NCI-H1930 (cell line): ENCODE data around the gene CAPN6.

Experiments
- DNase-seq, 2 experiments: peaks; one replicate each; lab custom pipeline; 2025; lab: John Stamatoyannopoulos, UW

CAPN6 gene

DNA sequence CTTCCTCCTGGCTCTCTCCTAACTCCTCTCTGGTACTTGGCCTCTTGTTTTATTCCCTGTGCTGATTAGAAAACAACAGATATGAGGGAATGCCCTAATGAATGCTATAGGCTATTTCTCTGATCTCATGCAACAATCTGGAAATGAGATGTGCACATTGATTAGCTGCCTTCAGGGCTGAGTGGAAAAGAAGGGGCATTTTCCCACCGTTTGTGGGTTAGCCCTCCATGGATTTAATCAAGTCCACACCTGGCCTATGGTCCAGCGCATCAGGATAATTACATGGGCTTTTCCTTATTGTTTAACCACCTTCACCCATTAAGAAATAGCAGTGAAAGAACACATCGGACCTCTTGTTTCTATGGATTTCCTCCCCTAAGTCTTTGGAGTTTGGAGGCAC is 70.0 kb downstream of the CAPN6 start:
- DNase-seq, result no peak

DNA sequence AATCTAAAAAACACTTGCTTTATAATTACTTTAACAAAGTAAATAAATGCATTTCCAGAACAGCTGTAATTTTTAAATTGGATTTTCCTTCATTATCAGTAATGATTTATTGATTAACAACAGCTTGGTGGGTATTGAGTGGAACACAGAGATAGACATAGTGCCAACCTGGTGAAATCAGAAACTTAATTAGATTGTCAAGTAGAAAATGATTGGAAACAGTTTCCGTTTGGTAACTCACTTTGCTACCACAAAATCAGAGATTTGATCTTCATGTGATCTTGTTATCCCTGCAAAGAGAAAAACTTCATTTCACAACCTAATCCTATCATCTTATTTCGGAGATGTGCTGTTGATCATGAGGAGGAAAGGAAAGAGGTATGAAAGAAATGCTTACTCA is 70.8 kb downstream of the CAPN6 start:
- DNase-seq, result no peak
